ENCODE measurements around the gene PDE2A.

The PDE2A gene

GRCh38 chr11:72655014-72655413 lies 19.2 kb downstream of the PDE2A start:
- no peak for DNase-seq

- DNase-seq: no peak
Measured at GRCh38 chr11:72653649-72654048, 20.6 kb downstream of the PDE2A start.

- DNase-seq: no peak
Measured at GRCh38 chr11:72652873-72653630, 21.2 kb downstream of the PDE2A start.

GRCh38 chr11:72652133-72652532 lies 22.1 kb downstream of the PDE2A start:
- no peak for DNase-seq

GRCh38 chr11:72649215-72649976 lies 24.8 kb downstream of the PDE2A start:
- no peak for DNase-seq

GRCh38 chr11:72648384-72649136 lies 25.7 kb downstream of the PDE2A start:
- DNase-seq: no peak

- DNase-seq: no peak
Measured at GRCh38 chr11:72647882-72648281, 26.3 kb downstream of the PDE2A start.

- no peak for DNase-seq
Measured at GRCh38 chr11:72646472-72646871, 27.8 kb downstream of the PDE2A start.

GRCh38 chr11:72646024-72646423 lies 28.2 kb downstream of the PDE2A start:
- no peak for DNase-seq

GRCh38 chr11:72643547-72643946 lies 30.7 kb downstream of the PDE2A start:
- no peak for DNase-seq

- DNase-seq: no peak
Measured at GRCh38 chr11:72642884-72643522, 31.2 kb downstream of the PDE2A start.

- no peak for DNase-seq
Measured at GRCh38 chr11:72642043-72642883, 32.0 kb downstream of the PDE2A start.

- no peak for DNase-seq
Measured at GRCh38 chr11:72641522-72642042, 32.6 kb downstream of the PDE2A start.

- no peak for DNase-seq
Measured at GRCh38 chr11:72639502-72640375, 34.5 kb downstream of the PDE2A start.

GRCh38 chr11:72637926-72638325 lies 36.3 kb downstream of the PDE2A start:
- no peak for DNase-seq

GRCh38 chr11:72637198-72637597 lies 37.0 kb downstream of the PDE2A start:
- no peak for DNase-seq

GRCh38 chr11:72636376-72636775 lies 37.8 kb downstream of the PDE2A start:
- no peak for DNase-seq

GRCh38 chr11:72635933-72636332 lies 38.3 kb downstream of the PDE2A start:
- DNase-seq: no peak

- DNase-seq: no peak
Measured at GRCh38 chr11:72635309-72635915, 38.8 kb downstream of the PDE2A start.

- DNase-seq: no peak
Measured at GRCh38 chr11:72634472-72635095, 39.6 kb downstream of the PDE2A start.

Data from NCI-H2029 treated with DMSO at 0.1 percent for 48 hours (cell line).